CD4-positive, alpha-beta T cell (primary cell): ENCODE data around the gene CARF. TPM values are rescaled to one million over a fixed set of nuclear protein-coding genes. Genes with fewer than 3 reads are reported as not detected.

Experiments
- ATAC-seq: fragments of 200-7000 bp; cut with Tn5 transposase; one replicate; pipeline ENCODE4 v1.10.0; 2022; ENCODE audit warnings: mild to moderate bottlenecking; ENCODE audit not compliant: poor library complexity
- CTCF ChIA-PET: fragments of 350-600 bp; sonication (Branson Sonifier 250); formaldehyde crosslinking; loops from one replicate; lab custom pipeline; 2021; ENCODE audit warnings: antibody characterized with exemption, inconsistent platforms; lab: Charles Lee
- POLR2A ChIA-PET: fragments of 350-600 bp; sonication (Branson Sonifier 250); formaldehyde crosslinking; loops from one replicate; lab custom pipeline; 2021; ENCODE audit warnings: antibody characterized with exemption, inconsistent platforms; lab: Charles Lee
- DNase-seq, 14 experiments: peaks; one replicate each; pipeline ENCODE4 v3.0.0-alpha.2; 2013 to 2020; ENCODE audit warnings: mixed read lengths in 2 of 14
- H3K27ac ChIP-seq, 2 donors: one replicate each; pipeline versions ENCODE4 v1.5.1 to v1.7.0; 2013; ENCODE audit warnings: low read length in 2 of 2, low read depth in 1 of 2, mild to moderate bottlenecking in 1 of 2
- H3K27me3 ChIP-seq, 2 experiments: 1 replicate in 1 of 2; 2 replicates in 1 of 2; pipeline versions ENCODE4 v1.6.1 to v1.7.0; 2013; ENCODE audit warnings: low read length in 2 of 2, control low read depth in 1 of 2, mild to moderate bottlenecking in 1 of 2, moderate library complexity in 1 of 2; ENCODE audit not compliant: insufficient read depth in 2 of 2, control insufficient read depth in 1 of 2
- H3K36me3 ChIP-seq: one replicate; pipeline ENCODE4 v1.6.1; 2013; ENCODE audit warnings: low read length, control low read depth; ENCODE audit not compliant: insufficient read depth
- H3K4me1 ChIP-seq: one replicate; pipeline ENCODE4 v1.6.1; 2013; ENCODE audit warnings: low read length, control low read depth; ENCODE audit not compliant: insufficient read depth
- H3K4me3 ChIP-seq: one replicate; pipeline ENCODE4 v1.5.1; 2013; ENCODE audit warnings: mild to moderate bottlenecking, low read length, moderate library complexity
- H3K9me3 ChIP-seq, 2 experiments: 1 replicate in 1 of 2; 2 replicates in 1 of 2; pipeline versions ENCODE4 v1.6.1 to v1.7.0; 2013; ENCODE audit warnings: low read length in 2 of 2, mild to moderate bottlenecking in 2 of 2, control low read depth in 1 of 2, moderate library complexity in 1 of 2; ENCODE audit not compliant: control insufficient read depth in 1 of 2, insufficient read depth in 1 of 2
- H3K27ac Mint-ChIP-seq: one replicate; pipeline ENCODE4 v1.8.0; 2020; ENCODE audit warnings: mixed read lengths
- H3K27me3 Mint-ChIP-seq: one replicate; pipeline ENCODE4 v1.8.0; 2021; ENCODE audit warnings: mixed read lengths
- H3K36me3 Mint-ChIP-seq: one replicate; pipeline ENCODE4 v1.8.0; 2021; ENCODE audit warnings: low read depth, mixed read lengths
- H3K4me1 Mint-ChIP-seq: one replicate; pipeline ENCODE4 v1.8.0; 2021; ENCODE audit warnings: low read depth, mixed read lengths
- H3K4me3 Mint-ChIP-seq: one replicate; pipeline ENCODE4 v1.8.0; 2020; ENCODE audit warnings: mild to moderate bottlenecking, mixed read lengths
- H3K9me3 Mint-ChIP-seq: one replicate; pipeline ENCODE4 v1.8.0; 2020; ENCODE audit warnings: mixed read lengths
- CTCF ChIP-seq: fragments of 200-600 bp; IDR thresholded peaks from one replicate; pipeline ENCODE4 v1.8.0; 2022; ENCODE audit warnings: antibody characterized with exemption, mild to moderate bottlenecking
- intact Hi-C, 2 experiments: fragments of 100-400 bp; cut with DNase I in 1 of 2; cut with micrococcal nuclease in 1 of 2; formaldehyde crosslinking; loops; one replicate each; pipeline versions ENCODE4 v1.15.1 to v1.9.0; 2023 to 2025; cut with DNase I, micrococcal nuclease
- total RNA-seq, 174 experiments: library from RNA in 2 of 174; stranded (reverse) in 2 of 174; gene quantifications; one replicate each; pipeline ENCODE4 v1.2.3 and lab custom pipeline; 2021 to 2026

Gene CARF
- total RNA-seq, 2 experiments from 2014 or later = 9.0 to 9.6 TPM

GRCh38 chr2:202941771-202942170 lies 29.7 kb downstream of the CARF start:
- Histone ChIP-seq H3K27me3 (no peaks in the 10 kb centered on the region), H3K4me3 (no peak overlapping the region), H3K27ac (no peak overlapping the region), H3K36me3 (peaks cover 19% of the 10 kb centered on the region), H3K9me3 (no peaks in the 10 kb centered on the region), H3K4me1 (no peaks in the 10 kb centered on the region)
- Mint-ChIP-seq H3K27ac (no peak overlapping the region), H3K27me3 (no peaks in the 10 kb centered on the region), H3K4me1 (no peaks in the 10 kb centered on the region), H3K36me3 (peaks cover 80% of the 10 kb centered on the region), H3K4me3 (no peak overlapping the region), H3K9me3 (peaks cover 7% of the 10 kb centered on the region)
- DNase-seq = no peak
- POLR2A ChIA-PET = no interaction called here
- CTCF ChIA-PET = no interaction called here
- no peak for TF ChIP-seq CTCF
- intact Hi-C loops = no loop called here
- ATAC-seq = no peak

GRCh38 chr2:202944408-202944807 lies 32.3 kb downstream of the CARF start:
- TF ChIP-seq CTCF = no peak
- Histone ChIP-seq H3K4me3 (no peak overlapping the region), H3K9me3 (no peaks in the 10 kb centered on the region), H3K27ac (no peak overlapping the region), H3K36me3 (peaks cover 15% of the 10 kb centered on the region), H3K27me3 (no peaks in the 10 kb centered on the region), H3K4me1 (no peaks in the 10 kb centered on the region)
- CTCF ChIA-PET = no interaction called here
- Mint-ChIP-seq H3K27ac (no peak overlapping the region), H3K4me1 (no peaks in the 10 kb centered on the region), H3K36me3 (peaks cover 84% of the 10 kb centered on the region), H3K9me3 (peaks cover 9% of the 10 kb centered on the region), H3K27me3 (no peaks in the 10 kb centered on the region), H3K4me3 (no peak overlapping the region)
- DNase-seq (no peak), ATAC-seq (no peak)
- intact Hi-C loops = no loop called here
- POLR2A ChIA-PET = no interaction called here

GRCh38 chr2:202944816-202945215 lies 32.7 kb downstream of the CARF start:
- Mint-ChIP-seq H3K36me3 (peaks cover 81% of the 10 kb centered on the region), H3K9me3 (peaks cover 9% of the 10 kb centered on the region), H3K27me3 (no peaks in the 10 kb centered on the region), H3K4me1 (no peaks in the 10 kb centered on the region), H3K4me3 (no peak overlapping the region), H3K27ac (no peak overlapping the region)
- H3K4me3 ChIP-seq = no peak overlapping the region
- DNase-seq = no peak
- no peak for ATAC-seq
- peaks cover 15% of the 10 kb centered on the region for H3K36me3 ChIP-seq
- ChIA-PET POLR2A (no interaction called here), CTCF (no interaction called here)
- no peaks in the 10 kb centered on the region for H3K4me1 ChIP-seq
- no peak for TF ChIP-seq CTCF
- no peaks in the 10 kb centered on the region for H3K9me3 ChIP-seq
- H3K27ac ChIP-seq = no peak overlapping the region
- intact Hi-C loops = no loop called here
- H3K27me3 ChIP-seq = no peaks in the 10 kb centered on the region
